HG03558 (cell line): Measurements from ENCODE around the gene DOCK8.
"Not testable (repeated sequence)": the region's sequence is repeated elsewhere in the genome, so short reads cannot be mapped to it uniquely, and the experiment has no call there.

Source experiments
- ATAC-seq: cut with Tn5 transposase; IDR thresholded peaks from one replicate; pipeline ENCODE4 v1.9.1; 2021; ENCODE audit warnings: moderate number of reproducible peaks; ENCODE audit not compliant: unreplicated experiment; ENCODE audit errors: extremely low read depth

The DOCK8 gene

DNA sequence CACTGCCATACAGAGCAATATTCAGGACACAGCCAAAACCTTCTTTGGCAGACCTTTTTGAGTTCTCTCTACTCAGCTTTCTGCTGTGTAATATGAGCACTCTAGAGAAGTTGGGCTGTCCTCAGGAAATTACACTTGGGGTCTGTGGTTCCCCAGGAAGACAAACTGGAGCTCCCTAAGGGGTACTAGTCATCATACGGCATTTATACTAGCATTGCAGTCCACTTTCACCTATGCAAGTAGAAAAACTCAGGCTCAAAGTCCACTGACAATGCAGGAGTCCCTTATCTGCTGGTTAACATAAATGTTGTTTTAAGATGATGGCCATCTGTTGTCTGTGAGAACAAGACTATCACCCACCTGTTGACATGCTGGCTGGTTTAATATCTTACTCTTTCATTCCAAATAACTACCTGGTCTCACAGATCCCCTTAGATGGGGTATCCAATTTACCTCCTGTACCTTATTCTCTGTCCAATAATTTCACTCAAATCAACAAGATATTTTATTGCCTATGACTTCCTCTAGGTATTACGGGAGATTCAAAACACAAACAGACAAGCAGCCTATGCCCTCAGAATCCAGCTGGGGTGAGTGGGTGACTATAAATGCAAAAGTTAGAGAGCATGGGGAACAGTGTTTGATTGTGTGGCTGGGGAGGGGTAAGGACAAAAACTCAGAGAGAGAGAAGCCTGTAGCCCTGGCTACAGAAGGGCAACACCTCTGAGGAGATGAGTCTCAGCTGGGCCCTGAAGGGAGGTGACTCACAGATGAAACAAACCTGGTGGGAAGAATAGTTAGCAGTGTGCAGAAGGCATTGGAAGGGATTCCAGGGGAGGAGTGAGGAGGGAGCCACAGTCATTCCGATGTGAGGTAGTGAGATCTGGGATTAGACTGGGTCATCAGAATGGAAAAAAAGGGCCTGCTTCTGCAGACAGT lies 10.2 kb downstream of the DOCK8 start:
- ATAC-seq: no peak

GRCh38 chr9:227860-228259 lies 13.2 kb downstream of the DOCK8 start:
- no peak for ATAC-seq

DNA sequence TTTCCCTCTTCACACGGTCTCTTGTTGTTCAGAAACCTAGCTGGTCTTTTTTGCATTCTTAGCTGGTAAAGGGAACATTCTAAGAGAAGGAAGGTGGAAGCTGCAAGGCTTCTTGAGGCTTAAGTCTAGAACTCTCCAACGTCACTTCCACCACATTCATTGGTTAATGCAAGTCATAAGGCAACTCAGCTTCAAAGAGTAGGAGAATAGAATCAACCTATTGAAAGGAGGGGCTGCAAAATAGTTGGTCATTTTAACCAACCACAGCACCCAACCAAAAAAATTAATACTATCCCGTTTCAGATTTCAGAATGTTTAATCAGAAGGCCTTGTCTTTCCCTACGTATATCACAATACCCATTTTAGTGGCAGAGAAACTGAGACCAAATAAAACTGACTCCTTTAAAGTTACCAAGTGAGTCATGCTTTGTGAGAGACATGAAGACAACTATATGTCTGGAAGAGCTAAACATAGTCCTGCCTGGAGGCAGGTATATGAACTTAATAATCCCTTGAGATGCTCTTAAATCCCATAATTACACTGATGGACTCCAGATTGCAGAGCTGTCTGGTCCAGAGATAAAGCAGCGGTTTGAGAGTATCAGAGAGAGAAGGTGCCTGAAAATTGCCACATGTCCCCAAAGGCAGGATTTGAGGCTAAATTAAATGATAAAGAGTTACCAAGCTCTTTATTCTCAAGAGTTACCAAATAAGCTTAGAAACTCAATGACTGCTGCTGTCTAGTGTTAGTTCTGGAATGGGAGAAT lies 14.4 kb downstream of the DOCK8 start:
- ATAC-seq: no peak

DNA sequence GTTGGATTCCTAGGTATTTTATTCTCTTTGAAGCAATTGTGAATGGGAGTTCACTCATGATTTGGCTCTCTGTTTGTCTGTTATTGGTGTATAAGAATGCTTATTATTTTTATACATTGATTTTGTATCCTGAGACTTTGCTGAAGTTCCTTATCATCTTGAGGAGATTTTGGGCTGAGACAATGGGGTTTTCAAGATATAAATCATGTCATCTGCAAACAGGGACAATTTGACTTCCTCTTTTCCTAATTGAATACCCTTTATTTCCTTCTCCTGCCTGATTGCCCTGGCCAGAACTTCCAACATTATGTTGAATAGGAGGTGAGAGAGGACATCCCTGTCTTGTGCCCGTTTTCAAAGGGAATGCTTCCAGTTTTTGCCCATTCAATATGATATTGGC lies 17.0 kb downstream of the DOCK8 start:
- ATAC-seq: not testable (repeated sequence)

DNA sequence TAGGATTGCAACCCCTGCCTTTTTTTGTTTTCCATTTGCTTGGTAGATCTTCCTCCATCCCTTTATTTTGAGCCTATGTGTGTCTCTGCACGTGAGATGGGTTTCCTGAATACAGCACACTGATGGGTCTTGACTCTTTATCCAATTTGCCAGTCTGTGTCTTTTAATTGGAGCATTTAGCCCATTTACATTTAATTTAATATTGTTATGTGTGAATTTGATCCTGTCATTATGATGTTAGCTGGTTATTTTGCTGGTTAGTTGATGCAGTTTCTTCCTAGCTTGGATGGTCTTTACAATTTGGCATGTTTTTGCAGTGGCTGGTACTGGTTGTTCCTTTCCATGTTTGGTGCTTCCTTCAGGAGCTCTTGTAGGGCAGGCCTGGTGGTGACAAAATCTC lies 19.0 kb downstream of the DOCK8 start:
- ATAC-seq: not testable (repeated sequence)

- ATAC-seq: no peak
These were observed 22.6 kb downstream of the DOCK8 start for GRCh38 chr9:237141-237857.

GRCh38 chr9:237858-238345 lies 23.2 kb downstream of the DOCK8 start:
- no peak for ATAC-seq

- no peak for ATAC-seq
These were observed 27.9 kb downstream of the DOCK8 start for GRCh38 chr9:242461-243080.

DNA sequence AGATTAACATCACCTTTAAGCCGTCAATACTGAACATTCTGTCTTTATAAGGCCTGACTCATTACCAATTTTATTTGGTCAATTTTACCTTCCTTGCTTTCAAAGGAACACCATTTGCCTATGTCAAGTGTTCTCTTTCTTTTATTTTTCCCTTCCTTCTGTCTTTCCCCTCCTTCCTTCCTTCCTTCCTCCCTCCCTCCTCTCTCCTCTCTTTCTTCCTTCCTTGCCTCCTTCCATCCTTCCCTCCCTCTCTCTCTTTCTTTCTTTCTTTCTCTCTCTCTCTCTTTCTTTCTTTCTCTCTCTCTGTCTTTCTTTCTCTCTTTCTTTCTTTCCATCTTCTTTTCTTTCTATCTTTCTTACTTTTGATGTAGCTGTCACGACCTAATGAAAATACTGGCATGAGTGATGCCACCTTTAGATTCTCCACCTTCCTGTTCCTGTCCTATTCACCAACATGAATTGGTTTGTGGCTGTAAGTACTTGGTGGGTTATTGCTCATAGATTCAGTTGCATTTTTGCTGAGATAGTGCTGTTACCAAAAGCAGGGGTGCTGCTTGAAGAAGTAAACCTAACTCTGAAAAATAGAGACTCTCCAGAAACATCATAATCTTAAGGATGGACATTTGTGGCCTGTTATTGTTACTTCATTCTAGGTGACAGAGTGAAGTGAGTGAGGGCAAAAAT lies 33.8 kb downstream of the DOCK8 start:
- ATAC-seq: no peak

GRCh38 chr9:249025-249424 lies 34.4 kb downstream of the DOCK8 start:
- ATAC-seq: no peak

GRCh38 chr9:250039-250438 lies 35.4 kb downstream of the DOCK8 start:
- no peak for ATAC-seq

DNA sequence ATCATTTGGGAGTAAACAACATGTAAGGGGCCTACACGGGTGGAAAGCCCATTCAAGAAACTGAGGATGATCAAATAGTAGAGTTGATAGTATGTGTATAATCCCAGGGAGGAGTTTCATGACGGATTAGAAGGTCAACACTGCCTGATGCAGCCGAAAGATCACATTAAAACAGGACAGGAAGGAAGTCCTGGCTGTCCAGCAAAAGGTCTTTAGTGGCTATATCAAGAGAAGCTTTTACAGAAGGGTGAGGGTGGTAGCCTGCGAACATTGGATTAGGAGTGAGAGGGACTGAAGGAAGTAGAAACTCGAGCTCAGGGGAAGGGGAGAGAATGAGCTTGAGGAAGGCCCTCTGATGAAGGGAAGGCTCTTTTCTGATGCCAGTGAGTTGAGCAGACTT lies 36.0 kb downstream of the DOCK8 start:
- no peak for ATAC-seq

- no peak for ATAC-seq
These were observed 36.7 kb downstream of the DOCK8 start for GRCh38 chr9:251398-251797.

DNA sequence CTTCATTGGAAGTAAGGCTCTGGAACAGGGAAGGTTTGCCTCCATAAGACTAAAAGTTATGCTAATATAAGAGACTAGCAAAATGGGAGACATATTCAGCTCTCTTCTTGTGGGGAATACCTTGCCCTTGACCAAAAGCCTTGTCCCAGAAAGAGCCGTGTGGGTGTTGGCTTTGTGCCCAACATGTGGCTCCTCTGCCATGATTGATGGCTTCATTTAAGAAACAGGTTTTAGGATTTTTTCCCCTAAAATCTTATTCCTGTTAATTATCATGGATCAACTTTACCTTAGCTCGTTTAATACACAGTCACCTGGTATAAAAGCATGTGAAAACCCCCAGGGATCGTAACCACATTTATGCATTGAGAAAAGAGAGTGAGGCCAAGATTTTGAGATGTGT lies 38.9 kb downstream of the DOCK8 start:
- ATAC-seq: no peak

DNA sequence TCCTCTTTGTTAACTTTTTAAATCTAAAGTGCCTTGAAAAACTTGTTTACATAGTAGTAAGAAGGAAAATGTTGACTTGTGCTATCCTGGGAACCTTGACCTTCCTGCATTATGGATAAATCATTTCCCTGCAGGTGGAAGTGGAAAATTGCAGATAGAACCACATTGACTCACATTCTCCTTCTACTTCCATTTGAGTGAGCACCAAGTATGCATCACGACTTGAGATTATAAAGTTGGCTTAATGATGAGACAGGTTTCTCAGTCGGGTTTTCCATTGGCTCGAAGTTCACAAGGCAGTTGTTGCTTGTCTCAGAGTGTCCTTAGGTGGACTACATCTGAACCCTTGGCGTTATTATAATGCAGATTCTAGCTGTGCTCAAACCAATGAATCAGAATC lies 39.9 kb downstream of the DOCK8 start:
- ATAC-seq: no peak

DNA sequence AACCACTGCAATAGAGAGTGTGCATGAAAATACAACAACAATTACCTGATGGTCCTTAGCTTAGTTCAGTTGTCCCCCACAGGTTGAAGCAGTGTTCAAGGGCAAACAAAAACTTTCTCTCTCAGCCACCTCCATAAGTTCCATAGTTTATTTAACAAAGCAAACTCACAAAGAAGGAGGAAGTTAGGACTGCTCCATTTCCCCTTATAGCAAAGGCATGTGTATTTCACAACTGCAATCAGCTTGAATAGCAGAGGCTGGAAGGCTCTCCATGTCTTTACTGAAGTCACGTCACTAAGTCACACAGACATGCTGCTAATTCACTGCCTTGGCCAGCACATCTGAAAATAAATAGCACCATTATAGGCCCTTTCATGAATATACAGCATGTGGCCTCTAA lies 43.3 kb downstream of the DOCK8 start:
- ATAC-seq: no peak

- no peak for ATAC-seq
These were observed 45.0 kb downstream of the DOCK8 start for GRCh38 chr9:259405-260404.

- no peak for ATAC-seq
These were observed 49.6 kb downstream of the DOCK8 start for GRCh38 chr9:264231-264630.
